ENCODE data around the gene GALNT17.

GALNT17 gene

DNA sequence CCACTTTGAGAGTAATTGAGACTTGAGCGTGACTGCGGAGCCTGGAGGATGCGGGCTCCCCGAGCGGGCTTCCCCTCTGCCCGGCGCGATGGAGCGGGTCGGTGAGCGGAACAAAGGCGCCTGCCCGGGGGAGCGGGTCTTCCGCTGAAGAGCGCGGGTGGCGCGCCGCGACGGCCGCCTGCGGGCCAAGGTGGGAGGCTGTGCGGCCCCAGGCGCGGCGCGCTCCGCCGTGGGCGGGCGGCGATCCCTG lies at the start of gene GALNT17:
Gene GALNT17, plus strand, starts transcription at position 18 of the 250 bp plus-strand sequence.
- no peak for DNase-seq

DNA sequence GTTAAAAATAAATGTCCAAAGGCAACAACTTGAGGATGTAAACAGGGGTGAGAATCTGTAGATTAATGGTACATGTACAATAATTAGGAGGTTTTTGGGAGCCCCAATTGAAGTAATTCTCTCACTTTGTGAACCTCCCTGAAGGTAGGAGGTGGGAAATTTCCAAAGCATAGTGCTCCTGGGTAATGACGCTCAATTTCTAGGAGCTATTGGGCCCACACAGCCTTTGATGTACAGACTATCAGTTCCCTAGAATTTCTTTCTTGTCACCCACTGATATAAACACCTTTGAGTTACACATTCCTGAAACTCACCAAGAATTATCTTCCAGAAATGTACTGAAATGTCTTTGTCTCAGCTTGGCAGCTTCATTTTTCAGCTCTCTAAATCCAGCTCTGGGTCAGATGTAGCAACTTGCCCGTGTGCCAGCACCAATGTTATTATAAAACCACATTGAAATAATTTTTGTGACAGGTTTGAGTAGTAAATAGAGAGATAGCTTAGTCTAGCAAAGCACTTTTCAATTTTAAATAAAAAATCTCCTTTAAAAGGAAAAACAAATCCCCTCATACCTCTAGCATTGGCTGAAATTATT lies 36.6 kb upstream of the GALNT17 start:
- no peak for DNase-seq

DNA sequence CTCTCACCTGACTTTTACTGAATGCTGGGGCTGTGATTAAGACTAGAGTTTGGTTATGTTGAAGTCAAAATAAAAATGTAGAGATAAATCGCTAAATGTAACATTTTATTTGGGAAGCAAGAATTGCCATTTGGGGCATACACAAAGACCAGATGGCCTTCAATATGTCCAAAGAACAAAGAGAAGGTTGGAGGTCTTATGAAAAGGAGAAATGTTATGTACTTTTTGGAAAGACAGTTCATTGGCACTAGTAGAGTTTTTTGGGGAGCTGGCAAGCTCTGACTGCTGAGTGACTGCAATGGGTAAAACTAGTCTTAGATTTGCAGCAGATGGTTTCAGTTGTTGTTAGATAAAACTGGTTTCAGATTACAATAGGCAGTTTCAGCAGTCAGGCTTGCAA lies 35.6 kb upstream of the GALNT17 start:
- DNase-seq: no peak

DNA sequence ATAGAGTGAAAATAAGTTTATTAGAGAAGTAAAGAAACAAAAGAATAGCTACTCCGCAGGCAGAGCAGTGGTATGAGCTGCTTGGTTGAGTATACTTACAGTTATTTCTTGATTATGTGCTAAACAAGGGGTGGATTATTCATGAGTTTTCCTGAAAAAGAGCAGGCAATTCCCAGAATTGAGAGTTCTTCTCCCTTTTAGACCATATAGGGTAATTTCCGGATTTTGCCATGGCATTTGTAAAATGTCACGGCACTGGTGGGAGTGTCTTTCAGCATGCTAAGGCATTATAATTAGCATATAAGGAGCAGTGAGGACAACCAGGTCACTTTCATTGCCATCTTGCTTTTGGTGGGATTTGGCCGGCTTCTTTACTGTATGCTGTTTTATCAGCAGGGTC lies 25.7 kb upstream of the GALNT17 start:
- no peak for DNase-seq

DNA sequence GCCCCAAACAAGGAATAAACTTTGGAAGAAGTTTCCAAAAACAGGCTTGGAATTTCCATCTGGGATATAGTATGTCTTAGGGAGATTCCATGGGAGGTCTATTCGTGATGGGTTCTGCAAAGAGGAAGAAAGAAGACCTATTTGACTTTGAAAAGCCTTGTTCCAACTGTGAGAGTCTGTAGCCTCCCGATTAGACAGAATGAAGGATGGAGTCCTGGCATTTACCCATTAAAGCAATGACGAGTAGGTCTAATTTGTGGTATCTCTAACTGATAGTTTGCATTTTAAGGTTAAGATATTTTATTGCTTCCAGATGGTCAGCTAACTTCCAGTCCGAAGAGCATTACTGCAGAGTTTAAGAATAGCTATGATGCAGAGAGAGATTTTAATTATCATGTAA lies 19.5 kb upstream of the GALNT17 start:
- no peak for DNase-seq

DNA sequence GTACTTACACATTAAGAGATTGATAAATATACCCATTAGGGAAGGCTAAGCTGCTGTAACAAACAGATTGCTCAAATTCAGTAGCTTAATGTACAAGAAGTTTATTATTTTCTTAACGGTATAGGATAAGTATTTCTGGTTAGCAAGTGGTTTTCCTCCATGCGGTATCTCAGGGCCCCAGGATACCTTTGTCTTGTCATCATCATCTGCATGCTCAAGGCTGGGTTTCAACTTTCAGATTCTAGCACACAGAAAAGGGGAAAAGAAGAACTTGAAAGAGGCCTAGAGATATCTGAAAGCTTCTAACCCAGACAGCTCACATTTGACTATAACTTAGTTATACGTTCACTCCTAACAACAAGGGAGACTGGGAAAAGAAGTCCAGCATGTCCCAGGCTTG lies 11.8 kb upstream of the GALNT17 start:
- no peak for DNase-seq

DNA sequence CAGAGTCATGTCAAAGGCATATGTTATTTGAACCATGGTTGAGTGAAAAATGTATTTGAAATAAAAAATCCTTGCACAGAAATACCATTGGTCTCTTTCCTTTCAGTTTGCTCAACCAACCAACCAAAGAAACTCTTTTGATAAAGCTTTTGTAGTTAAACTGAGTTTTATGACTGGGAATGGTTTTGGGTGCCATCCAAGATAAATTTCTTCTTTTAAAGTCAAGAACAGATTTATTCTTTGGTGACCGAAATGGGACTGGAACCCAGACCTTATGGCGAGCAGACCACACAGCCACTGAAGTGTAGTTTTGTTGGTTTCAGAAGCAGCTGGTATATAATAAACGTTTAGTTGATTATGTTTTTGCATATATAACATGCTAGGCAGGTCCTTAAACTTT lies 2.8 kb upstream of the GALNT17 start:
- DNase-seq: no peak

DNA sequence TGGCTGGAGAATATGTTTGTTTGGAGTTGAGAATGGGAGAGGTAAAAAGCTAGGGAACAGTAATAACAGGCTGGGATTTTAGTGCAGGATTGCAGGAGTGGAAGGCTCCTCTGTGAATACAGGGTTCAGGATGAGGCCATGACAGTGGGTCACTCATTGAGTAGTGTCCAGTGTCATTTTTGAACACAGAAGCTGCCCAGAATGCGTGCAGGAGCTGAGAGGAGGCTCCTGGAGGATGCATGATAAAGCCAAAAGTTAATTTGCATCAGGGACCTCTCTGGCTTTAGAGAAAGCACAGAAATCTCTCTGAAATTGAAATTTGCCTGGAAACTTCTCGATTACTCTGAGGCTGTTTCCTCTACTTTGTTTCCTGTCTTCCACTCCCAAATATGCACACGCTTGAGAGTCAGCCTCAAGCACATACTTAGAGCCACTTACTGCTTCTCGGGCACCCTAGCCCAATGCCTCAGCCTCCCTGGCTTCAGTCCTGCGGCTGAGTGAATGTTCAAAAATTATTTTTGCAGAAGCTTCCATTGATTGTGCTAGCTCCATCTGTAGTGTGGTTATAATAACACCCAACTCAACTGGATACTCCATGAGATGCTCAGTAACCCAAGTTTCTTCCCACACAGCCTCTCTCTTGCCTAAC lies 1.8 kb upstream of the GALNT17 start:
- no peak for DNase-seq

DNA sequence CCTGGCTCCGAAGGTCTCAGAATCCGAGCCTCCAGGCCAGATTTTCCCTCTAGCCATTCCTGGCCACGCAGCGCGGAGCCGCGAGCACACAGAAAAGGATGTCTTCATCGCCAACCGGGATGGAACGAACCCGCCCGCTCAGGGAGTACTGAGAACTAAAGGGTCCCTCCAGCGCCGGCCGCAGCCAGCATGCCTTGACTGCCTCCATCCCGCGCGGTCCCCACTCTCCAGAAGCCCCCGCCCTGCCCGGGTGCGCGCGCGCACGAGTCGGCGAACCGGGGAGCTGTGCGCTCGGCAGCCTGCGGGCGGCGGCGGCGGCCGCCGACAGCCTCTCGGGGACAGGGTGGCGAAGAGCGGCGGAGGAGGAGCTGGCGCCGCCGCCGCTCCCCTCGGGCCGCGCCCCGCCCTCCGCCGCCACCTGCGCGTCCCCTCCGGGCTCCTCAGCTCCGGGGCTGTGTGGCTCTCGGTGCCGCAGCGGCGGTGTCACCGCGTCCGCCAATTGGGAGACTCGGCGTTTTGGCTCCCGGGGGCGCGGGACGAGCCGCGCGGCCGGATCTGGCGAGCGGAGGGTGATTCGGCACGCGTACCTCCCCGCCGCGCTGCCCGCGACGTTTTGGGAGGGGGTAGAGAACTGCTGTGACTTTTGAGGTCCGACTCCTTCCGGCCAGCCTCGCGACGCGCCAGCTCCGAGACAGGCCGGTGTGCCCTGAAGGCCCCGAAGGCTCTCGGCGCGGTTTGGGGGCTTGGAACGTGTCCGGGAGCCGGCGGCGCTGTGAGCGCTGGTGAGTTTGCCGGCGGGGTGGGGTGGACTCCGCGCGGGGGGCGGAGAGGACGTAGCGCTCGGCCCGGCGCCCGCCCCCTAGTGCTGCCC lies 453 bp upstream of the GALNT17 start:
- DNase-seq: no peak

DNA sequence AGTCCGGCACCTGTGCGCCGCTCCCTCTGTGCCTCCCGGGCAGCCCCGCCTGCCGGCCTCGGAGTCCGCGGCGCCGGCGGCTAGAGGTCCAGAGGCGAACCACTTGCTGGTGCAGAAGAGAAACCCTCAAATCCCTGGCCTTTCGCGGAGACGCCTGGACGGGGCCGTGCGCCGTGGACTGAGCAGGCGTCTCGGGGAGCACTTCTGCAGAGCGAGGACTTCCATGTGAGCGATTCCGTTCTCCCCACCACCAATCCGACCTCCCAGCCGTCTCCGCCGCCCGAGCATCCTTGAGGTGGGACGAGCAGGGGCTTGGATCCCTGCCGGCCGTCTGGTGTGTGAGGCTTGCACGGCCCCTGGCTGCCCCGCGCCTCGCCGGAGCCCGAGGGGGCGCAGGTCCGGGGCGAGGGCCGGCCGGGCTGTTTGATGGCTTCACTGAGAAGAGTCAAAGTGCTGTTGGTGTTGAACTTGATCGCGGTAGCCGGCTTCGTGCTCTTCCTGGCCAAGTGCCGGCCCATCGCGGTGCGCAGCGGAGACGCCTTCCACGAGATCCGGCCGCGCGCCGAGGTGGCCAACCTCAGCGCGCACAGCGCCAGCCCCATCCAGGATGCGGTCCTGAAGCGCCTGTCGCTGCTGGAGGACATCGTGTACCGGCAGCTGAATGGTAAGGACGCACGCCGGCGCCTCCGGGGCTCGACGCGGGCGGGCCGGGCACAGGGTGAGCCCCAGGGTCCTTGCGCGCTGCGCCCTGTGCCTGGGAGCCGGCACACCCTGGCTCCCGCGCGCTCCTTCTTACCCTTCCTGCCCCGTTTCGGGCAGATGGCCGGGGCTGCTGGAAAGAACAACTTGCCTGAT lies 660 bp downstream of the GALNT17 start:
- no peak for DNase-seq

DNA sequence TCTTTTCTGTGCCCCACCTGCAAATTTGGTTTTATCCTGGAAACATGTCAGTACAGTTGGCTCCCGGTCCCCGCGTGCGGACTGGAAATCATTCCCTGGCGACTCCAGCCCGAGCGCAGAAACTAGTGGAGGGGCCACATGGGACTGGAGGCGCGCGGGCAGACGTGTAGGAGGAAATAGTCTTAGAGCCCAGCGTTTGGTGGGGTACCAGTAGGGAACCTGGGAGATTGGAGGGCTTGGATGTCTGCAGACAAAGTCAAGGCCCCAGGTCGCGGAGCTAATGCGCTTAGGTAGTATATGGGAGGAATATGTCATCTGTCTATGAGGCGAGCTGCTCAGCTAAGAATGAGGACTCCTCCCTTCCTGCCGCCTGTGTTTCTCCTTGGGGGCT lies 1.3 kb downstream of the GALNT17 start:
- DNase-seq: no peak

DNA sequence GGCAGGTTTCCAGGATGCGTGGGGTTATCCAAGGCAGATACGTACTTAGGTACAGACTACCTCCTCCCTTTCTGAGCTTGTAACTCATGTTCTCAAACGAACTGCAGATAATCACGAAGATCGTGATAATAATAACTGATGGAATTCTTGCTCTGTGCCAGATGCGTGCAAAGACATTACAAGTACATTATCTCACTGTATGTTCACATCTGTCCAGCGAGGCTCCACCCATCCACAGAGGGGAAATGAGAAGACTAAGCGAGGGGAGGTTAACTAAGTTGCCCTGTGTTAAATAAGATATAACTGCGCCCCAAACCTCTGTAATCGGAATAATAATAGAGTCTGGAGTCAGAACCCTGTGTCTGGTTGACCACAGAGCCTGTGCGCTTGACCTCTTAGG lies 1.9 kb downstream of the GALNT17 start:
- DNase-seq: no peak

DNA sequence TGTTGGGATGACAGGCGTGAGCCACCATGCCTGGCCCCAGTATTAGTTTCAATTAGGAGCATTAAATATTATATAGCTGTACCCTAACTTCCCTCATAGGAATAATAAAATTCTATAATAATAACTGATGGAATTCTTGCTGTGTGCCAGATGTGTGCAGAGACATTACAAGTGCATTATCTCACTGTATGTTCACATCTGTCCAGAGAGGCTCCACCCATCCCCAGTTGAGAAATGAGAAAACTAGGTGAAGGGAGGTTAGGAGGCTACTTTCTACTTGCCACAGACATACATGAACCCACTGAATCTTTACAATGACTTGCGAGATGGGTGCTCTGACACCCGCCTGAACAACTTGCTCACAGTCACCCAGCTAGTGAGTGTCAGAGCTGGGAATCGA lies 3.2 kb downstream of the GALNT17 start:
- no peak for DNase-seq

DNA sequence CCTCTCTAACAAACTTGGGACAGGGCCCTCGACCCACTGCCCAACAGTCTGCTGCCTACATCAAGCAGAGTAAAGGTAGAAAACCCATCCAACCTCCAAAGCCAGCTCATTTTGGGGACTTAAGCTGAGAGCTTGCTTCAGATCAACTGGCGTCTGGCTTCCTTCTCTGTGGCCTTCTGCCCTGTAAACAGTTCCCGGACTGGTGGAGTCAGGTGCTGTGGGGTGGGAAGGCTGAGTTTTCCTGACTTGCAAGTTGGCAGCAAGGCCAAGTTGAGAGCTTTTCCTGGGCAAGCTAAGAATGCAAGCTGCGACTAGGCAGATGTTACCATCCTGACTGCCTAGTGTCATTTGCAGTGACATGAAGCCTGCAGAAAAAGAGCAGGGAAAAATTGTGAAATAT lies 3.7 kb downstream of the GALNT17 start:
- no peak for DNase-seq

DNA sequence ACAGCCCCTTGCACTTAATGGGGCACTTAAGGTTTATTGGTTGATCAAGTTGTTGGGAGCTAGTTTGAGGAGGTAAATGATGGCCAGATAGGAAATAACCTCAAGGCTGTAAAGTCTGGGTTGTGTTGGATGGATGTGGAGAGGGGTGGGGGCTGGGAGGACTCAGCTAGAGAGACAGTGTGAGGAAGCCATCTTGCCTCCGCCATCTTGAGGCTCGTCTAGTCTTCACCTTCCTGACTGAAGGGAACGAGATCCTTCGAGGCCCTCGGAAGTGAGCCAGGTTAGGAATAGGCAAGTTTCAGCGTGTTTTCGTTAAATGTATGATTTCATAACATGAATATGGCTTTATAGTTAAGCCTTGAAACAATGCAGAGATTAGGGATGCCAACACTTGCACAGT lies 5.5 kb downstream of the GALNT17 start:
- no peak for DNase-seq

DNA sequence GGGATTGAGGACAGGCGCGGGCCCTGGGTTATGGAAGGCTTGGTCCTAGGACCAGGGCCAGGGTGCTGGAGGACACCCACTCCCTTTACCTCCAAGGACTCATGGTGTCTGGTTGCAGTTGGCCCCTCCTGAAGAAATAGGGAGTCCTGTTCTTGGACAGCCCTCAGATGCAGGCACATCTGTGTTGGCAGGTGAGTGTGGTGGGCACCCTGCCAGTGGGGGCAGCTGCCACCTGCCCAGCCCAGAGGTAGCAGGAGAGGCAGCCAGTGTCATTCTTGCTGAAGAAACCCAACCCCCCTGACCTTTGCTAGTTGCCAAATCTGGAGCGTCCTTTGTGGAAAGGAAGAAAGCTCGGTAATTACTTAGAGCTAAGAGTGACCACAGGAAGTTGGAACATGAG lies 8.3 kb downstream of the GALNT17 start:
- no peak for DNase-seq

DNA sequence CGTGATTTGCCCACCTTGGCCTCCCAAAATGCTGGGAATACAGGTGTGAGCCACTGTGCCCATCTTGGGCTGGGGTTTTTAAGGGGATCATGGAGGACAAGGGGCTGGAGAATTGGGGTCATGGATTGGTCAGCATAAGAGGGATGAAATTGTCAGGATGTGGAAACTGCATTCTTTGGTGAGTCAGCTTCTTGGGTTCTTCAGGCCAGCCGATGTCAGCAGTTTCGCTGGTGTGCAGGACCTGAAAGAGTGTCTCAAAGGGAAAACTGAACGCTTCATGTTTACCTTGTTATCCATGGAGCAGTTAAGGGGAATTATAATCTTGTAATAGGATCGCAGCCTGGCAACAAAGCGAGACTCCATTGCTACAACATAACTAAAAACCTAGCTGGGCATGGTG lies 13.0 kb downstream of the GALNT17 start:
- no peak for DNase-seq

DNA sequence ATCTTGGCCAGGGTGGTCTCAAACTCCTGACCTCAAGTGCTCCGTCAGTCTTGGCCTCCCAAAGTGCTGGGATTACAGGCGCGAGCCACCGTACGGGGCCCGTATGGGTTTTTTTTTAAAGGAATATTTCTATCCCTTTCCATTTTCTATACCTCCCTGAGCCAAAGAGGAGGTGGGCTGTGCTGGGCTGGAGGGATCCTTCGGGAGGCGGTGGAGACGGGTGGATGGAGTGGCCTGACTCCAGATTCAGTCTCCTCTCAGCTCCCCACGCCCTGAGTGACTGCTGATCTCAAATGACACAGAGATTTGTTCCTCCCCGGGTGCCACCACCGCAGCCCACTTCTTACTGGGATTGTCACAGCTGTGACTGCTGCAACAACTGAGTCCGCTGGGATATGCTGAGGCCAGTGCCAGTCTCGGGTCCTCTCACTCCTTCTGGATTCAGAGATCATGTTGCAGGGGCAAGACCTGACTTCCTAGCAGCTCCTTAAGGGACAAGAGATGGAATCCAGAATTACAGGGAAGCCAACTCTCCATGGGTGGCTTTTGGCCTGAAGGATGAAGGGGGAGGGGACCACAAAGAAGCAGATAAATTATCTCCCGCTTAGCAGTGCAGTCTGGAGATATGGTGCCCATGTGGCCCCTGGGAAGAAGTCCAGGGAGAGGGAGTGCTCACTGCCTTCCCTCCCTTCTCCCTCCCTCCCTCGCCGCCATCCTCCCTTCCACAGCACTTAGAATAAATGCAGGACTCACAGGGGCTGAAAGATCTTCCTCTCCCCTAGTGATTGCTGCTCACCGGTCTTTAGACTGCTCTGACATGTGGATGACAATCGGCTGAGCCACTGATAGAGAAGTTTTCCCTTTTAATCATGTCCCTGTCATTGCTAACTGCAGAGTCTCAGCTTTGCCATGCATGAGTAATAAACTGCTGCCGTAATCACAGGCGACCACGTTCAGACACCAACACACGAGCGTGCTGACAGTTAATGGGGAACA lies 14.3 kb downstream of the GALNT17 start:
- no peak for DNase-seq

DNA sequence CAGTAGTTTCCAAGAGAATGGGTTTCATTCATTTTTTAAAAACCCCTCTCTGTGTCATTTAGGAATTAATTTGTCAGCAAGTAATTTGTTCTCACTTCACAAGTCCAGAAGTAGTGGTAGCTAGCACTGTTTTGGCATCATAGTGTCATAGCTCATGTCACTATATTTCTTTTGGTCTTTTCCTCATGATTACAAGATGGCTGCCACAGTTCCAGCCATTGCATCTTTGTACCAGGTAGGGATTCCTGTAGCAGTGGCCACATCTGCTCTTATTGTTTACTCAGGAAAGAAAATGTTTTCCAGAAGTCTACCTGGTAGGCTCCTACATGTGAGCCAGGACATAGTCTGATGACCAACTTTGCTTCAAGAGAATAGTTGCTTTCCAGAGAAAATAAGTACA lies 16.2 kb downstream of the GALNT17 start:
- no peak for DNase-seq

DNA sequence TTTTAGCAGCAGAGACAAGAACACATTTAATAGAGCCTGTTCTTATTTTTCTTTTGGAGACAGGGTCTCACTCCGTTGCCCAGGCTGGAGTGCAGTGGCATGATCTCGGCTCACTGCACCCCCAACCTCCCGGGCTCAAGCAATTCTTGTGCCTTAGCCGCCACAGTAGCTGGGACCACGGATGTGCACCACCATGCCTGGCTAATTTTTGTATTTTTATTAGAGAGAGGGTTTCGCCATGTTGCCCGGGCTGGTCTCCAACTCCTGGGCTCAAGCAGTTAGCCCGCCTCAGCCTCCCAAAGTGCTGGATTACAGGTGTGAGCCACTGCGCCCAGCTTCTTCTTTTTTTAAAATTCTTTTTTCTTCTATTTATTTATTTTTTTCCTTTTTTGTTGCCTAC lies 23.3 kb downstream of the GALNT17 start:
- no peak for DNase-seq

DNA sequence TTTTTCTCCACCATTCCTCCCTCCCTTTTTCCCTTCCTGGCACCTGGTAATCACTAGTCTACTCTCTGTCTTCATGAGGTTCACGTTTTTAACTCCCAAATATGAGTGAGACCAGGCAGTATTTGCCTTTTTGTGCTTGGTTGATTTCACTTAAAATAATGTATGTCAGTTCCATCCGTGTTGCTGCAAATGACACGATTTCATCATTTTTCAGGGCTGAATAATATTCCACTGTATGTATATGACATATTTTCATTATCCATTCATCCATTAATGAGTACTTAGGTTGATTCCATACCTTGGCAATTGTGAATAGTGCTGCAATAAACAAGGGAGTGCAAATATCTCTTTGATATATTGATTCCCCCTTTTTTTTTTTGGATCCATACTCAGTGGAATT lies 25.8 kb downstream of the GALNT17 start:
- DNase-seq: no peak

DNA sequence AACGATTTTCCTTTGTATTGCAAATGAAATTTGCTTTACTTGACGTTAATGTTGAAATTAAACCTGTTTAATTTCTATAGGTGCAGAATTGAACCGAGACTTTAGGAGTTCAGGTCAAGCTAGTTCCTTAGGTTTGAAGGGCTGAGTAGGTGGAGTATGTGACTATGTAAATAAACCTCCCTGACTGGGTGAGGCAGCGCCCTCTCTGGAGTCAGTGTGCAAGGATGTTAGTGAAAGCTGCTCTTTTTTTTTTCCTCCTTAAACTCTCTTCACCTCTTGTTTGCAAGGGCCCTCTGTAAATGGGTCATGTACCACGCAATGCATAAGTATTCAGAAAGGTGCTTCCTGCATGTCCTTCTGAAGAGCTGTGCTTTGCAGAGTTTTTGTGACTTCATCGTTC lies 33.8 kb downstream of the GALNT17 start:
- no peak for DNase-seq
